Body of pancreas (tissue), 4 donors: ENCODE measurements around the gene RIMBP2. TPM values are rescaled to one million over a fixed set of nuclear protein-coding genes. Genes with fewer than 3 reads are reported as not detected.

ENCODE experiments used
- ATAC-seq: fragments of 150-250 bp; one replicate; pipeline ENCODE4 v1.9.1; 2016
- DNase-seq, 4 donors: peaks; one replicate each; pipeline ENCODE4 v3.0.0-alpha.2; 2019
- H3K27ac ChIP-seq, 4 donors: fragments of 200-600 bp; sonication (generic); 1 replicate in 3 of 4; 2 replicates in 1 of 4; pipeline versions ENCODE4 v1.5.1 to v1.6.1; 2016 to 2019; ENCODE audit warnings: mild to moderate bottlenecking in 1 of 4, mixed read lengths in 1 of 4, moderate library complexity in 1 of 4
- H3K27me3 ChIP-seq, 2 donors: fragments of 200-600 bp; sonication (generic); one replicate each; pipeline ENCODE4 v1.6.0; 2016; ENCODE audit warnings: mild to moderate bottlenecking in 1 of 2
- H3K36me3 ChIP-seq, 2 donors: fragments of 200-600 bp; sonication (generic); replicated peaks in 1 of 2; 2 replicates each; pipeline ENCODE4 v1.5.1; 2016; ENCODE audit warnings: low read depth in 2 of 2; ENCODE audit not compliant: insufficient read depth in 1 of 2
- H3K4me1 ChIP-seq: fragments of 200-600 bp; sonication (generic); one replicate; pipeline ENCODE4 v1.6.0; 2016
- H3K4me3 ChIP-seq, 2 donors: fragments of 200-600 bp; sonication (generic); 1 replicate in 1 of 2; 2 replicates in 1 of 2; pipeline ENCODE4 v1.5.1; 2016 to 2019
- H3K9me3 ChIP-seq, 3 donors: fragments of 200-600 bp; sonication (generic); 1 replicate in 2 of 3; 2 replicates in 1 of 3; pipeline ENCODE4 v1.5.1; 2016
- CTCF ChIP-seq, 7 experiments: fragments of 450-650 bp in 4 of 7; fragments of 200-600 bp in 3 of 7; sonication (generic) in 3 of 7; IDR thresholded peaks; one replicate each; pipeline ENCODE4 v1.5.1; 2016 to 2019; ENCODE audit warnings: antibody characterized with exemption in 7 of 7
- POLR2A ChIP-seq, 3 donors: fragments of 450-650 bp; IDR thresholded peaks; one replicate each; pipeline ENCODE4 v1.6.1; 2016; ENCODE audit warnings: antibody characterized with exemption in 3 of 3, mild to moderate bottlenecking in 2 of 3
- WGBS, 2 donors: methylation state at CpG; one replicate each; pipeline ENCODE4 v1.1.5; 2017; 5-methylcytosine and 5-hydroxymethylcytosine counted together
- intact Hi-C: fragments of 100-400 bp; cut with DNase I; formaldehyde crosslinking; loops from one replicate; pipeline ENCODE4 v1.15.1; 2023
- total RNA-seq, 2 donors: library from RNA; depleted of rRNA; stranded (reverse); fragments of >200 nt; gene quantifications; one replicate each; pipeline ENCODE4 v1.1.0, GENCODE V29; 2016

RIMBP2 gene
- total RNA-seq, 2 donors from 2014 or later = 7.3 to 27.4 TPM

GRCh38 chr12:130651188-130651959 lies 64.7 kb downstream of the RIMBP2 start:
- H3K27ac ChIP-seq = no peak overlapping the region
- H3K9me3 ChIP-seq = no peaks in the 10 kb centered on the region
- H3K4me3 ChIP-seq = no peak overlapping the region
- TF ChIP-seq POLR2A (IDR thresholded peaks at IDR 0.05) = no peak
- TF ChIP-seq CTCF (IDR thresholded peaks at IDR 0.05) = no peak
- 73 to 79% methylated on average over 14 to 16 of the region's 16 CpGs for WGBS, 2 donors
- DNase-seq (no peak), ATAC-seq (no peak)
- H3K4me1 ChIP-seq = no peaks in the 10 kb centered on the region
- intact Hi-C loops = no loop called here
- H3K36me3 ChIP-seq = no peaks in the 10 kb centered on the region
- no peaks in the 10 kb centered on the region for H3K27me3 ChIP-seq

- ATAC-seq (no peak), DNase-seq (no peak)
- intact Hi-C loops = no loop called here
- H3K27me3 ChIP-seq = no peaks in the 10 kb centered on the region
- no peaks in the 10 kb centered on the region for H3K9me3 ChIP-seq
- TF ChIP-seq CTCF (IDR thresholded peaks at IDR 0.05) (no peak), POLR2A (IDR thresholded peaks at IDR 0.05) (no peak)
- H3K4me3 ChIP-seq = no peak overlapping the region
- no peak overlapping the region for H3K27ac ChIP-seq
- H3K36me3 ChIP-seq = no peaks in the 10 kb centered on the region
- no peaks in the 10 kb centered on the region for H3K4me1 ChIP-seq
- WGBS, 2 donors = 44 to 47% methylated on average over 7 to 9 of the region's 9 CpGs
Measured at GRCh38 chr12:130650131-130650530, 66.0 kb downstream of the RIMBP2 start.

GRCh38 chr12:130649101-130650045 lies 66.7 kb downstream of the RIMBP2 start:
- Histone ChIP-seq H3K27me3 (no peaks in the 10 kb centered on the region), H3K4me1 (no peaks in the 10 kb centered on the region), H3K27ac (no peak overlapping the region), H3K4me3 (no peak overlapping the region), H3K9me3 (no peaks in the 10 kb centered on the region), H3K36me3 (no peaks in the 10 kb centered on the region)
- ATAC-seq = no peak
- intact Hi-C loops = no loop called here
- 80 to 85% methylated on average over 11 to 33 of the region's 37 CpGs for WGBS, 2 donors
- TF ChIP-seq POLR2A (IDR thresholded peaks at IDR 0.05) (no peak), CTCF (IDR thresholded peaks at IDR 0.05) (no peak)
- DNase-seq = no peak

- TF ChIP-seq POLR2A (IDR thresholded peaks at IDR 0.05) (no peak), CTCF (IDR thresholded peaks at IDR 0.05) (no peak)
Measured at GRCh38 chr12:130647814-130648213, 68.3 kb downstream of the RIMBP2 start.

More at GRCh38 chr12:130647814-130648213, 68.3 kb downstream of the RIMBP2 start:
- Histone ChIP-seq H3K36me3 (no peaks in the 10 kb centered on the region), H3K9me3 (no peaks in the 10 kb centered on the region), H3K27ac (no peak overlapping the region), H3K4me3 (no peak overlapping the region), H3K4me1 (no peaks in the 10 kb centered on the region), H3K27me3 (no peaks in the 10 kb centered on the region)
- intact Hi-C loops = no loop called here
- WGBS, 2 donors = 69% methylated on average over 13 of the region's 13 CpGs
- no peak for ATAC-seq
- no peak for DNase-seq
